A673 (cell line): ENCODE data around the gene MAP1A.

ENCODE experiments used
- EZH2 ChIP-seq: fragments of 200-600 bp; sonication (generic); IDR thresholded peaks from 2 replicates; pipeline ENCODE4 v1.6.1; 2017; ENCODE audit warnings: borderline replicate concordance, low read depth, mild to moderate bottlenecking, mixed read lengths, antibody characterized with exemption, low read length; ENCODE audit not compliant: poor library complexity, severe bottlenecking
- TF ChIP-seq, protein P1 (sequence below): fragments of 300-800, 200-600 bp; sonication (generic); conservative IDR thresholded peaks from 2 replicates; pipeline ENCODE4 v1.5.1; 2017; ENCODE audit warnings: low read depth, mild to moderate bottlenecking, antibody characterized with exemption, low read length, moderate library complexity, mixed read lengths

DNA sequence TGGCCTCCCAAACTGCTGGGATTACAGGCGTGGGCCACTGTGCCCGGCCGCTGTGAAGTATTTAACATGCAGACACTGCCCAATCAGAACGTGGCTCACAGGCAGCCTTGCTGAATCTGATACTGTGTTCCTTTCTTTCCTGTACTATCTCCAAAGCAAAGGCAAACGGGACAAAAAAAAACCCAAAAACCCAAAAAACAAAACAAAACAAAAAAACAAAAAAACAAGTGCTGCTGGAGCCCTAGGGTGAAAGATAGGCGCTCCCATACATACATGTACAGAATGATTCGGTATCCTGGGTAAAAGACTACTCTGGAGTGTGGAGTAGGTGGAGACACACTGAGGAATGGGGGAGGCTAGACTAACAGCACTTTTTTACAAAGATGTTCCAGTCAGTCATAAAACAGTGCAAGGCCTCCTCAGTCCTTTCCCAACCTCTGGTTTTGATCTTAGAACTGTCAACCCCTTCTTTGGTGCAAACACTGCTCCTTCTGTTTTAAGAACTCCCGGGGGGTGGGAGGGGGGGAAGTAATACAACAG, 7.7 kb upstream of the MAP1A start:
- TF ChIP-seq, protein P1, sequence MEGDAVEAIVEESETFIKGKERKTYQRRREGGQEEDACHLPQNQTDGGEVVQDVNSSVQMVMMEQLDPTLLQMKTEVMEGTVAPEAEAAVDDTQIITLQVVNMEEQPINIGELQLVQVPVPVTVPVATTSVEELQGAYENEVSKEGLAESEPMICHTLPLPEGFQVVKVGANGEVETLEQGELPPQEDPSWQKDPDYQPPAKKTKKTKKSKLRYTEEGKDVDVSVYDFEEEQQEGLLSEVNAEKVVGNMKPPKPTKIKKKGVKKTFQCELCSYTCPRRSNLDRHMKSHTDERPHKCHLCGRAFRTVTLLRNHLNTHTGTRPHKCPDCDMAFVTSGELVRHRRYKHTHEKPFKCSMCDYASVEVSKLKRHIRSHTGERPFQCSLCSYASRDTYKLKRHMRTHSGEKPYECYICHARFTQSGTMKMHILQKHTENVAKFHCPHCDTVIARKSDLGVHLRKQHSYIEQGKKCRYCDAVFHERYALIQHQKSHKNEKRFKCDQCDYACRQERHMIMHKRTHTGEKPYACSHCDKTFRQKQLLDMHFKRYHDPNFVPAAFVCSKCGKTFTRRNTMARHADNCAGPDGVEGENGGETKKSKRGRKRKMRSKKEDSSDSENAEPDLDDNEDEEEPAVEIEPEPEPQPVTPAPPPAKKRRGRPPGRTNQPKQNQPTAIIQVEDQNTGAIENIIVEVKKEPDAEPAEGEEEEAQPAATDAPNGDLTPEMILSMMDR = no peak
- TF ChIP-seq EZH2 = no peak
